ENCODE data around the gene ATXN7L3B. TPM values are rescaled to one million over a fixed set of nuclear protein-coding genes. Genes with fewer than 3 reads are reported as not detected.
A peak's percentile ranks its signal among the peaks of the same experiment; 100 is the strongest.

ATXN7L3B gene
- total RNA-seq (25.0 and 25.9 TPM in 2 replicates), polyA plus RNA-seq (13.9 and 18.1 TPM in 2 replicates), polyA minus RNA-seq (34.5 TPM in 2 replicates), Bru-seq, nascent RNA (percentile 93 among the genes with signal in this experiment), BruChase-seq, experiment 1, labeled RNA remaining after a 6-hour chase (percentile 96 among the genes with signal in this experiment), BruChase-seq, experiment 2, labeled RNA remaining after a 2-hour chase (percentile 99 among the genes with signal in this experiment)
- polyA plus RNA-seq (2011; cell fraction: cytosol; rRNA removed), result 16.9 and 17.7 TPM in 2 replicates
- 13.1 and 16.5 TPM in 2 replicates for polyA plus RNA-seq (2011; cell fraction: nucleus; rRNA removed)
- polyA plus RNA-seq (2012), result 18.1 and 20.9 TPM in 2 replicates
- polyA minus RNA-seq (2011; cell fraction: cytosol; rRNA and poly(A)+ RNA removed), result 17.1 TPM
- 17.6 and 20.7 TPM in 2 replicates for polyA minus RNA-seq (2011; cell fraction: nucleus; rRNA and poly(A)+ RNA removed)
- long read RNA-seq, full-length matches to known transcripts, result 171 of 171 reads
- long read RNA-seq, partial matches to known transcripts, result 0 of 171 reads
- long read RNA-seq, other reads (novel, unspliced or antisense), result 0 of 171 reads

GRCh38 chr12:74537707-74538385, at the start of gene ATXN7L3B:
Gene ATXN7L3B (plus strand): TSS chr12:74537835. CDS start chr12:74538113, 278 bp downstream.
- dilution Hi-C loops (cut with MboI; ENCODE audit: extremely low pct_ligation_motif_present, low sequenced_read_pairs) (no loop called here), intact Hi-C loops (cut with micrococcal nuclease) (loop anchor here (5.0 to 10.0 kb wide), 2 partner anchors 121 to 203 kb away; no protein-coding TSS in a partner anchor)
- peaks cover 4% of the 10 kb centered on the region for H4K20me1 ChIP-seq (replicated peaks; ENCODE audit: control insufficient read depth, extremely low read depth, insufficient read depth, low read length)
- TSS peak; percentile 67 for BruUV-seq (replicated peaks)
- peak within 1 kb of the TSS; percentile 67 for H3K4me2 ChIP-seq (ENCODE audit: insufficient read depth, low read length)
- H3K4me3 ChIP-seq (replicated peaks in 1 of 3; ENCODE audit: insufficient read depth in 1 of 3, low read depth in 1 of 3, low read length in 3 of 3), result peak within 1 kb of the TSS; percentile 63 to 96 (median 74)
- peak within 1 kb of the TSS; percentile 97 for H3K27ac ChIP-seq (ENCODE audit: insufficient read depth, low read depth, low read length)
- H3K36me3 ChIP-seq (ENCODE audit: control insufficient read depth in 2 of 2, extremely low read depth in 1 of 2, insufficient read depth in 2 of 2, low read length in 2 of 2), result no peaks in the 10 kb centered on the region
- peak within 1 kb of the TSS; percentile 85 for H2AFZ ChIP-seq (ENCODE audit: low read depth, low read length)
- ChIA-PET CTCF (interaction anchor here (1.9 kb wide), 1 partner anchor 11 kb away, joined by 4 read pairs; no protein-coding TSS in a partner anchor), POLR2A (no interaction called here)
- FAIRE-seq (peak; percentile 94), DNase-seq (ENCODE audit: low read depth, low spot score) (peak; percentile 96)
- peaks cover 0 to 1% of the 10 kb centered on the region in 2 experiments for H3K27me3 ChIP-seq (ENCODE audit: control insufficient read depth in 2 of 2, insufficient read depth in 2 of 2, low read length in 2 of 2)
- H3K79me2 ChIP-seq (ENCODE audit: control insufficient read depth, insufficient read depth, low read length), result peaks cover 43% of the 10 kb centered on the region
- peak within 1 kb of the TSS; percentile 100 for H3K9ac ChIP-seq (replicated peaks; ENCODE audit: extremely low read depth, insufficient read depth, low read length)
- H3K4me1 ChIP-seq (ENCODE audit: control insufficient read depth, extremely low read depth, insufficient read depth, low read length), result peaks cover 21% of the 10 kb centered on the region
- no peaks in the 10 kb centered on the region for H3K9me1 ChIP-seq (replicated peaks; ENCODE audit: control insufficient read depth, extremely low read depth, insufficient read depth, low read length)
- peak; percentile 78 for TF ChIP-seq POLR2AphosphoS5 (IDR thresholded peaks at IDR 0.05; ENCODE audit: insufficient read depth, low read depth, low read length)
- peak; percentile 61 for TF ChIP-seq POLR2A (IDR thresholded peaks at IDR 0.05; ENCODE audit: low read depth, low read length)
- TF ChIP-seq JUN (IDR thresholded peaks at IDR 0.05; ENCODE audit: borderline replicate concordance, insufficient read depth, insufficient read length, low read depth), result no peak
- no peaks in the 10 kb centered on the region for H3K9me3 ChIP-seq (replicated peaks; ENCODE audit: control insufficient read depth, insufficient read depth, low read length)

GRCh38 chr12:74488134-74488533, 49.5 kb upstream of the ATXN7L3B start:
- no TSS peak for BruUV-seq (replicated peaks)
- intact Hi-C loops (cut with micrococcal nuclease) (no loop called here), dilution Hi-C loops (cut with MboI; ENCODE audit: extremely low pct_ligation_motif_present, low sequenced_read_pairs) (no loop called here)
- TF ChIP-seq CTCF (IDR thresholded peaks at IDR 0.05; ENCODE audit: extremely low read depth in 1 of 2, insufficient read depth in 1 of 2, low read depth in 1 of 2, low read length in 2 of 2), result no peak
- no peak for TF ChIP-seq JUN (IDR thresholded peaks at IDR 0.05; ENCODE audit: borderline replicate concordance, insufficient read depth, insufficient read length, low read depth)
- TF ChIP-seq FOS (IDR thresholded peaks at IDR 0.05; ENCODE audit: borderline replicate concordance, insufficient read depth, low read length), result no peak
- no peak for TF ChIP-seq MYC (IDR thresholded peaks at IDR 0.05; ENCODE audit: low read depth, low read length)
- TF ChIP-seq EZH2 (IDR thresholded peaks at IDR 0.05; ENCODE audit: borderline replicate concordance, low read depth, low read length, severe bottlenecking), result no peak
- TF ChIP-seq POLR2A (IDR thresholded peaks at IDR 0.05; ENCODE audit: low read depth, low read length), result no peak
- TF ChIP-seq MAX (IDR thresholded peaks at IDR 0.05; ENCODE audit: insufficient read depth, insufficient read length), result no peak
- no peak for TF ChIP-seq POLR2AphosphoS5 (IDR thresholded peaks at IDR 0.05; ENCODE audit: insufficient read depth, low read depth, low read length)
- no peak for TF ChIP-seq GATA2 (IDR thresholded peaks at IDR 0.05; ENCODE audit: insufficient read depth, insufficient read length, low read depth, low read length)
- H3K4me3 ChIP-seq (replicated peaks in 1 of 3; ENCODE audit: insufficient read depth in 1 of 3, low read depth in 1 of 3, low read length in 3 of 3), result no peak overlapping the region
- ChIA-PET CTCF (no interaction called here), POLR2A (no interaction called here)
- H3K27me3 ChIP-seq (ENCODE audit: control insufficient read depth in 2 of 2, insufficient read depth in 2 of 2, low read length in 2 of 2), result no peaks in the 10 kb centered on the region
- H4K20me1 ChIP-seq (replicated peaks; ENCODE audit: control insufficient read depth, extremely low read depth, insufficient read depth, low read length), result no peaks in the 10 kb centered on the region
- DNase-seq (ENCODE audit: low read depth, low spot score) (no peak), FAIRE-seq (no peak)
- no peaks in the 10 kb centered on the region for H3K79me2 ChIP-seq (ENCODE audit: control insufficient read depth, insufficient read depth, low read length)
- no peaks in the 10 kb centered on the region for H3K9me3 ChIP-seq (replicated peaks; ENCODE audit: control insufficient read depth, insufficient read depth, low read length)
- H3K9ac ChIP-seq (replicated peaks; ENCODE audit: extremely low read depth, insufficient read depth, low read length), result no peak overlapping the region
- H3K27ac ChIP-seq (ENCODE audit: insufficient read depth, low read depth, low read length), result no peak overlapping the region
- H2AFZ ChIP-seq (ENCODE audit: low read depth, low read length), result no peak overlapping the region
- H3K36me3 ChIP-seq (ENCODE audit: control insufficient read depth in 2 of 2, extremely low read depth in 1 of 2, insufficient read depth in 2 of 2, low read length in 2 of 2), result no peaks in the 10 kb centered on the region
- no peaks in the 10 kb centered on the region for H3K9me1 ChIP-seq (replicated peaks; ENCODE audit: control insufficient read depth, extremely low read depth, insufficient read depth, low read length)
- H3K4me2 ChIP-seq (ENCODE audit: insufficient read depth, low read length), result no peak overlapping the region
- no peaks in the 10 kb centered on the region for H3K4me1 ChIP-seq (ENCODE audit: control insufficient read depth, extremely low read depth, insufficient read depth, low read length)

All from endothelial cell of umbilical vein (primary cell).